PC-9 (cell line): ENCODE data around the gene SIPA1L3.

Experiments used
- EZH2 ChIP-seq: fragments of 200-600 bp; sonication (generic); IDR thresholded peaks from 2 replicates; pipeline ENCODE4 v1.8.0; 2017; ENCODE audit warnings: antibody characterized with exemption, low read depth
- TF ChIP-seq, protein P1 (sequence below): fragments of 200-600 bp; sonication (generic); conservative IDR thresholded peaks from 2 replicates; pipeline ENCODE4 v1.6.1; 2017; ENCODE audit warnings: mixed run types, antibody characterized with exemption, mild to moderate bottlenecking, moderate library complexity

DNA sequence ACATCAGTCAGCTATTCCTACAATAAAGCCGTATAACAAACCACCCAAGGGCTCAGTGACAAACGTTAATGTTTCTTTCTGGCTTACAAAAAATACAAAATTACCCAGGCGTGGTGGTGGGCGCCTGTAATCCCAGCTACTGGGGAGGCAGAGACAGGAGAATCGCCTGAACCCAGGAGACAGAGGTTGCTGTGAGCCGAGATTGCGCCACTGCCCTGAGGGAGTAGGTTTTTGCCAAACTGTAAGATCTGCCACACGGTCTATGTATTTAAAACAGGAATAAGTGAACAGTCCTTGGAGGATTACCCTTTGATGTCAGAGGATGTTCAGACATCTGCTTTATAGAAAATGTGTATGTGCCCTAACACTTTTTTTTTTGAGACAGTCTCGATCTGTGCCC, 211.2 kb downstream of the SIPA1L3 start:
- TF ChIP-seq, protein P1, sequence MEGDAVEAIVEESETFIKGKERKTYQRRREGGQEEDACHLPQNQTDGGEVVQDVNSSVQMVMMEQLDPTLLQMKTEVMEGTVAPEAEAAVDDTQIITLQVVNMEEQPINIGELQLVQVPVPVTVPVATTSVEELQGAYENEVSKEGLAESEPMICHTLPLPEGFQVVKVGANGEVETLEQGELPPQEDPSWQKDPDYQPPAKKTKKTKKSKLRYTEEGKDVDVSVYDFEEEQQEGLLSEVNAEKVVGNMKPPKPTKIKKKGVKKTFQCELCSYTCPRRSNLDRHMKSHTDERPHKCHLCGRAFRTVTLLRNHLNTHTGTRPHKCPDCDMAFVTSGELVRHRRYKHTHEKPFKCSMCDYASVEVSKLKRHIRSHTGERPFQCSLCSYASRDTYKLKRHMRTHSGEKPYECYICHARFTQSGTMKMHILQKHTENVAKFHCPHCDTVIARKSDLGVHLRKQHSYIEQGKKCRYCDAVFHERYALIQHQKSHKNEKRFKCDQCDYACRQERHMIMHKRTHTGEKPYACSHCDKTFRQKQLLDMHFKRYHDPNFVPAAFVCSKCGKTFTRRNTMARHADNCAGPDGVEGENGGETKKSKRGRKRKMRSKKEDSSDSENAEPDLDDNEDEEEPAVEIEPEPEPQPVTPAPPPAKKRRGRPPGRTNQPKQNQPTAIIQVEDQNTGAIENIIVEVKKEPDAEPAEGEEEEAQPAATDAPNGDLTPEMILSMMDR: no peak
- TF ChIP-seq EZH2: no peak
